ENCODE measurements around the gene SEMA4D.

Gene SEMA4D

GRCh38 chr9:89497978-89498851, at the start of gene SEMA4D:
SEMA4D (minus strand) TSS chr9:89498113; CDS start chr9:89405456, 92,657 bp downstream.
- peak; percentile 37 for DNase-seq (ENCODE audit: low read depth)
- peak within 1 kb of the TSS; percentile 27 for H3K4me3 ChIP-seq (ENCODE audit: control insufficient read depth, low read depth, low read length)
- TF ChIP-seq CTCF (conservative IDR thresholded peaks at IDR 0.05; ENCODE audit: control insufficient read depth, insufficient read depth, low read depth, low read length) = no peak

- H3K4me3 ChIP-seq (ENCODE audit: control insufficient read depth, low read depth, low read length) = no peak overlapping the region
- TF ChIP-seq CTCF (conservative IDR thresholded peaks at IDR 0.05; ENCODE audit: control insufficient read depth, insufficient read depth, low read depth, low read length) = no peak
- no peak for DNase-seq (ENCODE audit: low read depth)
Measured at GRCh38 chr9:89547000-89547399, 49.1 kb upstream of the SEMA4D start.

- no peak overlapping the region for H3K4me3 ChIP-seq (ENCODE audit: control insufficient read depth, low read depth, low read length)
- TF ChIP-seq CTCF (conservative IDR thresholded peaks at IDR 0.05; ENCODE audit: control insufficient read depth, insufficient read depth, low read depth, low read length) = no peak
- no peak for DNase-seq (ENCODE audit: low read depth)
Measured at GRCh38 chr9:89544279-89544661, 46.4 kb upstream of the SEMA4D start.

- H3K4me3 ChIP-seq (ENCODE audit: control insufficient read depth, low read depth, low read length) = no peak overlapping the region
- TF ChIP-seq CTCF (conservative IDR thresholded peaks at IDR 0.05; ENCODE audit: control insufficient read depth, insufficient read depth, low read depth, low read length) = no peak
- no peak for DNase-seq (ENCODE audit: low read depth)
Measured at GRCh38 chr9:89543621-89544278, 45.8 kb upstream of the SEMA4D start.

GRCh38 chr9:89543111-89543510, 45.2 kb upstream of the SEMA4D start:
- H3K4me3 ChIP-seq (ENCODE audit: control insufficient read depth, low read depth, low read length) = no peak overlapping the region
- no peak for TF ChIP-seq CTCF (conservative IDR thresholded peaks at IDR 0.05; ENCODE audit: control insufficient read depth, insufficient read depth, low read depth, low read length)
- DNase-seq (ENCODE audit: low read depth) = no peak

GRCh38 chr9:89542401-89543021, 44.6 kb upstream of the SEMA4D start:
- H3K4me3 ChIP-seq (ENCODE audit: control insufficient read depth, low read depth, low read length) = no peak overlapping the region
- no peak for TF ChIP-seq CTCF (conservative IDR thresholded peaks at IDR 0.05; ENCODE audit: control insufficient read depth, insufficient read depth, low read depth, low read length)
- DNase-seq (ENCODE audit: low read depth) = no peak

Data from fibroblast of mammary gland (primary cell).